ENCODE data around the gene SKOR1. TPM values are rescaled to one million over a fixed set of nuclear protein-coding genes. Genes with fewer than 3 reads are reported as not detected.

SKOR1 gene, protein sequence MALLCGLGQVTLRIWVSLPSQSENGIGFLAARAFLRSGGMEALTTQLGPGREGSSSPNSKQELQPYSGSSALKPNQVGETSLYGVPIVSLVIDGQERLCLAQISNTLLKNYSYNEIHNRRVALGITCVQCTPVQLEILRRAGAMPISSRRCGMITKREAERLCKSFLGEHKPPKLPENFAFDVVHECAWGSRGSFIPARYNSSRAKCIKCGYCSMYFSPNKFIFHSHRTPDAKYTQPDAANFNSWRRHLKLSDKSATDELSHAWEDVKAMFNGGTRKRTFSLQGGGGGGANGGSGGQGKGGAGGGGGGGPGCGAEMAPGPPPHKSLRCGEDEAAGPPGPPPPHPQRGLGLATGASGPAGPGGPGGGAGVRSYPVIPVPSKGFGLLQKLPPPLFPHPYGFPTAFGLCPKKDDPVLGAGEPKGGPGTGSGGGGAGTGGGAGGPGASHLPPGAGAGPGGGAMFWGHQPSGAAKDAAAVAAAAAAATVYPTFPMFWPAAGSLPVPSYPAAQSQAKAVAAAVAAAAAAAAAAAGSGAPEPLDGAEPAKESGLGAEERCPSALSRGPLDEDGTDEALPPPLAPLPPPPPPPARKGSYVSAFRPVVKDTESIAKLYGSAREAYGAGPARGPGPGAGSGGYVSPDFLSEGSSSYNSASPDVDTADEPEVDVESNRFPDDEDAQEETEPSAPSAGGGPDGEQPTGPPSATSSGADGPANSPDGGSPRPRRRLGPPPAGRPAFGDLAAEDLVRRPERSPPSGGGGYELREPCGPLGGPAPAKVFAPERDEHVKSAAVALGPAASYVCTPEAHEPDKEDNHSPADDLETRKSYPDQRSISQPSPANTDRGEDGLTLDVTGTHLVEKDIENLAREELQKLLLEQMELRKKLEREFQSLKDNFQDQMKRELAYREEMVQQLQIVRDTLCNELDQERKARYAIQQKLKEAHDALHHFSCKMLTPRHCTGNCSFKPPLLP
- polyA plus RNA-seq (ENCODE audit: insufficient read length in 4 of 4) = under 1 TPM; 0.31 to 0.58 (median 0.41) TPM

DNA sequence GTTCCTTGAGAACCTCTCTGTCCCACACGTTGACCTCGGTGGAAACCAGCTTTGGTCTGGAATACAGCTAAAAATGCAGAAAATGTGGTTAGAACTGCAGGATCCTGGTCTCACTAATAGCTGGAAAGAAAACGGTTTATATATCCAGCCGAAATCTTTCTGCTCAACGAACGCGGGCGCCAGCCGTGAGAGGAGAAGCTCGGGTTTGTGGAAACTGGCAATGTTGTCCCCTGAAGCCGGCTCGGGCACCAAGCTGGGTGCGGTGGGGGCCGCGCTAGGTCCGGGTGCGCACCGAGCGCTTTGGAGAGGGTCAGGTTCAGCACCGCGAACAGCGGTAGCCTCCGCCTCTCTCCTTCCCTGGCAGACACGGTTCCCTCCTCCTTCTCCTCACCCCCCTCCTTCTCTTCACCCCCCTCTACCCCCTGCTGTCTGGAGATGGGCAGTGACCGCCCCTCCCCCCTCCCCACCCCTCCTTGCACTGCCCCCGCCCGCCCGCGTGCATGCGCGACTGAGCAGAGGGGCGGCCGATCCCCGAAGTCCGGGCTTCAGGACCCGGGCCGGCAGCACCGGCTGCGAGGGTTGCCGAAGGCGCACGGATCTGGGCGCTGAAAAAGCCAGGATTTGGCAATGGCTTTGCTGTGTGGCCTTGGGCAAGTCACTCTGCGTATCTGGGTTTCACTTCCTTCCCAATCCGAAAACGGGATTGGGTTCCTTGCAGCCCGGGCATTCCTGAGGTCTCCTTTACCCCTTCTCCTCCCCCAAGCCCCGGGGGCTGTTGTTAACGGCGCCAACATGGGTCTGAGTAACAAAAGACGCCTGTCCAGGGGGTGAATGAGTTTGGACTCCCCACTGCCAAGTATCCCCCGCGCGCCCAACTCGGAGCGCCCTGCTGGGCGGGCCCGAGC is at the start of gene SKOR1:
Gene SKOR1, plus strand, starts transcription at position 534 of the 905 bp plus-strand sequence. Its CDS starts 94 bp downstream, at position 628.
- no peak for DNase-seq (ENCODE audit: low read depth in 4 of 4, low spot score in 2 of 4)

DNA sequence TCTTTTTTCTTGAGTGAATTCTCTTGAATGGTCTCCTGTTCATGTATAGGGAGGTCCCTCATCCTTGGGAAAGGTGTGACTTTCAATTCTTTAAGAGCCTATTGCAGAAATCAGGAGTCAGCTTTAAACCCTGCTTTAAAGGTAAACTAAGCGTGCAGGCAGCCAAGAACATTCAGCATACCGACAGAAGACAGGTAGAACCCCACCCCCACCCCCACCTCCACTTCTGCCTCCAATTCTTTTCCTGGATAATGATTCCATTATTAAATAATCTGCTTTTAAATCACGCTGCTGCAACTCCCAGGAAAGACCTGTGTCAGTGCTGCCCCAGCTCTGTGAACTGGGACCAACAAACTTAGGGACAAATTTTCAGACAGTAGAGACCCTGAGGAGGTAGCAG is 49.3 kb upstream of the SKOR1 start:
- DNase-seq (ENCODE audit: low read depth in 4 of 4, low spot score in 2 of 4) = no peak

DNA sequence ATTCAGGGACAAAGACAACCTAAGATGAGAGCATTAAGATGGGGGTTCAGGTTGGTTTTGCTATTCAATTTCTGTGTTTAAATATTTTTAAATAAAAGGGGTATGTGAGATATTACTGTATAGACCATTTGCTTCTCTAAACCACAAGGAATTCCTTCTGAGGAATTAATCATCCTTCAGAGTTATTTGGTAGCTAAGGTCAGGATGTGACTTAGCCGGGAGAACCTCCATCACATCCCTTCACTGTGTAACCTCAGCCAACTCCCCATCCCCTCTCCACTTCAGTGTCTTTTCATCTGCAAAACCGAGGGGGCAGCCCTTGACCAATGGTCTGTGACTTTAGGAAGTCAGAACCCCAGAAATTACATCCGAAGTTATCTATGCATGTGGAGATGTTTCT is 48.7 kb upstream of the SKOR1 start:
- DNase-seq (ENCODE audit: low read depth in 4 of 4, low spot score in 2 of 4) = no peak

DNA sequence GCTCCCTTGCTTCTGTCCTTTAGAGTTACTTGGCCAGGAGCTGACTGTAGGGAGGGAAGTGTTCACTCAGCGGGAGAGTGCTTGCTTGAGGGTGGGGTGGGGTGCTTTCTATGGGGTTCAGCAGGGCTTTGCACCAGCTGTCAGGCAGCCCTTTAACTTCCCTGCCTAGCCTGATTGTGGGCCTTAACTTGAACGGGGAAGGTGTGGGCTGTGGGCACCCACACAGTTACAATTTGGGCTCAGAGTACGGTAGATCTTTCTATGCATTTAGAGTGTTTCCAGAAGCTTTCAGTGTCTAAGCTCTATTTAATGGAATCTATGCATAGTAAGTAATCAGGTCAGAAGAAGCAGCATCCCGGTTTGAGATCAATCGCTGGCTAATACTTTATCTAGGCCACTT is 48.2 kb upstream of the SKOR1 start:
- no peak for DNase-seq (ENCODE audit: low read depth in 4 of 4, low spot score in 2 of 4)

DNA sequence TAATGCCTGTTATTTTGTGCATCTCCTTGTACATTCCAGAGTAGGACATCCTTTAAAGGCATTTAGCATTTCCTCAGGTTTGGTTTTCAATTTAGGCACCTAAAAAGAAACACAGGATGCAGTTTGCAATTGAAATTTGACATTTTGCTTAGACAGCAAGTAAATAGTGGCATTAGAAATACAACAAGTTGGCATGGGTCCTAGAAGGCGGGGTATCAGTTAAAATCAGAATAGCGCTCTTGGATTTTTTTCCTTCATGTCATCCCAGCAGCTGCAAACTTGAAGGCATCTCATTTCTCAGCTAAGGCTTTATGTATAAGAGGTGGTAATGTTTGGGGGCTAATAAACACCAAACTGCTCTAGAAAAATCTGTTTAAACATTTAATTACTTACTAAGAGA is 47.5 kb upstream of the SKOR1 start:
- DNase-seq (ENCODE audit: low read depth in 4 of 4, low spot score in 2 of 4) = no peak

DNA sequence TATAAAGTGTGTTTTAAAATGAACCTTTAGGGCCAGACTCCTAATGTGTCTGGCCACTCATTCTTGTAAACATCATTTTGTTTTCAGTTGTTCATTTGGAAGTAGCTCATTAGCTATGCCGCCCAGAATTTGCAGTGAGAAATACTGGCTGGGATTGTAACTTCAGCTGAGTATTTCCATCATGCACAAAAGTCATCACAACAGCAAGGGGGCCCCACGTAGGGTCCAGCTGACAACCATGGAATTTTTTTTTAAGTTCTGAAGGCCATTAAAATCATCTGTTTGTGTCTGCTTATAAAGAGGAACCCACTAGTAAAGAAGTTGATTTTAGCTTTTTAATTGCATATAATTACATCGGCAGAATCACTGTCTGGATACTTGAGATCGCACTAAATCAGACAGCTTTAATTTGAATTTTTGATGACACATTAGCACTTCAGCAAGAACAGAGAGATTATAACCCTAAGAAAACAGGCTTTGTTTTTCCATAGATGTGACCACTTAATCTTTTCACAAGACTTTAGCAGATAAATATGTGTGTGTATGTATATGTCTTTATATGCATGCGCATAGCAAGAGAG is 46.3 kb upstream of the SKOR1 start:
- no peak for DNase-seq (ENCODE audit: low read depth in 4 of 4, low spot score in 2 of 4)

DNA sequence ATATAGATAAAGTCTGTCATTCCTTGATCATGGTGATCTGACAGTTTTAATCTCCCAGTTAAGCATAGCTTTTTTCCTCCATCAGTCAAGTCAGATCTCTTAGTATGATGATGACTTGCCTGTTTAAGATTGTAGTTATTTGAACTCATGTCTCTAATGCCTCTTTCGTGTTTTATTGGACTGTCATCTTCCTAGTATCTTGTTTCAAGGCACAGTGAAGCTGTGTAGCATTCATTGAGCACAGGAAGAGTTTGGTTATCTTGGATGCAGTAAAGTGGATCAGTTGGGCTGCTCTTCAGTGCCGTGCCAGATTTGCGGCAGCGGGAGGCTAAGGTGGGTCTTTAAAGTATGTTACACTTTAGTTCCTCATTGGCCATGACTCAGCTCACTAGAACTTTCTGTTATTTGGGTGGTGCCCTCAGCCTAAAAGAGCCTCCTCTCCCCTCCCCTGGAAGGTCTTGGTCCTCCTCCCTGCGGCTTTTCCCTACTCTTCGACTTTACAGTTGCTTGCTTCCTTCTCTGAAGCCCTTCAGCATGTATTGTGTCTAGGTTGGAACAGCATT is 45.7 kb upstream of the SKOR1 start:
- DNase-seq (ENCODE audit: low read depth in 4 of 4, low spot score in 2 of 4) = no peak

DNA sequence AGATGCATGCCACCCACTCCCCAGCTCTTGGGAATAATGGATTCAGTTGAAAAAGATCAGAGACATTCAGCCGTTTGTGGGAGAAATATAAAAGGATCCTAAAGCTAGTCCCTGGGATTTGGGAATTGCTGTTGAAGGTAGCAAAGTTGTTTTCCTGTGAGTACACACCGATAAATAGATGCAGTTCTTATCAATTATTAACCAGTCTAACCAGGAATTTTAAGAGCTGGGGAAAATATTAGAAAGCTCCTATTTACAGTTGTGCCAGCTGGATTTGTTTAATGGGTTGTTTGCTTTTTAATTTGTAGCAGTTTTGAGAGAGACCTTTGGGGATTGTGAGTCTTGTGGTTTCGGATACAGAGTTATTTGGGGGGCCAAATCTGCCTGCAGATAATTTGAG is 44.2 kb upstream of the SKOR1 start:
- DNase-seq (ENCODE audit: low read depth in 4 of 4, low spot score in 2 of 4) = no peak

DNA sequence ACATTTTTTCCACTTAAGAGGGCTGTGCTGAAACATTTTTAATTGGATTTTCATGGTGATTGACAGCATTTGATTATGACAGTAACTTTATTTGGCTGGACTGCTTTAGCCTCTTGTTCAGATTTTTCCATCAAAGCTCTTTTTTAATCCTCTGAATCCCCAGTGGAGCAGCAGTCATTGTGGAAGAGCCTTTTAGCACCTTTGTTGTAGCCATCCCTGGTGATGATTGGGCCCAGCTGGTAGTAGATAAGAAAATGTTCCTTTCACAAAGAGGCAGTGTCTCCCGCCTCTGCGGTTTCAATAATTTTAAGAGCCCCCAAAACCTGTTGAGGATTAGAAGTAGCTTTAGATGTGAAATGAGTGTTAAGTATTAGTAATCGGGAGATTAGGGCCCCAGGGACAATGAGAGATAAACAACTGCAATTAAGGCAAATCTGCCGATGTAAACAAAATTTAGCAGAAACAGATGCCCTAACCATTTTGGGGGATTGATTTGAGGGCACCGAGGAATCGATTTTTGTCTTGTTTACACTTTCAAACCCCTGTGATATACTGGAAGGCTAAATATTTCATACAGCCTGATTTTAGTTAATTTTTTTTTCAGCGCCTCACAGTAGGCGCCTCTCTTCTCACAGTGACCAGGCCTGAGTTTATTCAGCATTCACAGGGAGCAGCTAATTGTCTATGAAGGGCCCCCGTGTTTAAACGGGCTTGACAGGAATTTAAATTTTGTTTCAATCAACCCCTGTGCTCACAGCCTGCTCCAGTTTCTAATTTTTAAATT is 43.2 kb upstream of the SKOR1 start:
- no peak for DNase-seq (ENCODE audit: low read depth in 4 of 4, low spot score in 2 of 4)

DNA sequence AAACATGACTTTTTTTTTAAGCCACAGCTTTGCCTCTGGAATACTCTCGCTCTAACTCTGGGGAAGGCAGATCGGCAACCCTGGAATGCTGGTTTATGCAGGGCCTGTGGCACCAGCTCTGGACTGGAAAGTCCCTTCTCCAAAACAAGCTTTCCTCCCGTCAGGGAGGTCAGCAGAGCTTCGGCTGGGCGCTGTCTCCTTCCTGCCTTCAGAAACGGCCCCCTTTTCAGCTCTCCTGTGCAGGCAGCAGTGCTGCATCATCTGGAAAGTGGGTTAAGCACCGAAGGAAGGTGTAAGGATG is 42.7 kb upstream of the SKOR1 start:
- DNase-seq (ENCODE audit: low read depth in 4 of 4, low spot score in 2 of 4) = no peak

DNA sequence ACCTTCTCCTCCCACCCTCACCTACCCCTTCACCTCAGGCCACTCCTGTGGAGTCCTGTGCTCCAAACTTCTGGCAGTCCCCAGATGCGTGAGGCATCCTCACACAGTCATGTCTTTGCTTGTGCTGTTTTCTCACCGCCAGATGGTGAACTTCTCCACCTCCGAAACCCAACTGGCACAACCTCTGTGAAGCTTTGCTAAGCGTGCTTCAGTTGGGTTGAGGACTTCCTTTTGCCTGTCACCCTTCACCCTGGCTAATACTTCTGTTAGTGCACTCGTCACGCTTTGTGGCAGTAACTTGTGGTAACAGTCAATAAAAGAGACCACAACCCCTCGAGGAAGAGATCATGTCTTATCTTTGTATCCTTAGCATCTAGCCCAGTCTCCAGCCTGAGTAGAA is 42.0 kb upstream of the SKOR1 start:
- DNase-seq (ENCODE audit: low read depth in 4 of 4, low spot score in 2 of 4) = no peak

DNA sequence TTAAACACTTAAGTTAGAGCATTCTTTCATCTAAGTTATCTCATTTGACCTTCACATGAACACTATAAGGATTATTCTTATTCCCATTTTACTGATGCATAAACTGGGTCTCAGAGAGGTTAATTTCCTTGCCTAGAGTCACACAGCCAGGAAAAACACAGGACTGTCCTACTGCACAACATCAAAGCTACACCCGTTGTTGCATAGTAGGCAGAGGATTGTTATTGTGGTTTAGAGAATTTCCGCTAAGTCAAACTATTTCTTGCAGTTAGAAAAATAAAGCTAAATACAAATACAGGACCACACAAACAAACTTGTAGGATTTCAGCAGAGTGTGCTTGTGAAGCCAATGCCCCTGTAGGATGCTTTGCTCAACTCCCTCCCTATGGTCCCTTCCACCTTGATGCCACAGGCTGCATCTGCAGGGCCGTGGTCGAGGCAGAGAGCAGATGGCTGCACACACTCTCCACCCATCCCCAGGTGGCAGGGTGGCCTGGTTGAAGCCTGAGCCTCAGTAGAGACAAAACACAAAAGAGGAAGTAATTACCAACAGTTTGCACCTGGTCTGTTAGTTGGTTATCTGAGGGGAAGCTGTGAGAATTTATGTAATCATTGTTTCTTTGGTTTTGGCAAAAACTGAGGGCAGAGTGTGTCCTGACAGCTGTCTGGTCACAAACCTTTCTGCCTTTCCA is 41.1 kb upstream of the SKOR1 start:
- DNase-seq (ENCODE audit: low read depth in 4 of 4, low spot score in 2 of 4) = no peak

DNA sequence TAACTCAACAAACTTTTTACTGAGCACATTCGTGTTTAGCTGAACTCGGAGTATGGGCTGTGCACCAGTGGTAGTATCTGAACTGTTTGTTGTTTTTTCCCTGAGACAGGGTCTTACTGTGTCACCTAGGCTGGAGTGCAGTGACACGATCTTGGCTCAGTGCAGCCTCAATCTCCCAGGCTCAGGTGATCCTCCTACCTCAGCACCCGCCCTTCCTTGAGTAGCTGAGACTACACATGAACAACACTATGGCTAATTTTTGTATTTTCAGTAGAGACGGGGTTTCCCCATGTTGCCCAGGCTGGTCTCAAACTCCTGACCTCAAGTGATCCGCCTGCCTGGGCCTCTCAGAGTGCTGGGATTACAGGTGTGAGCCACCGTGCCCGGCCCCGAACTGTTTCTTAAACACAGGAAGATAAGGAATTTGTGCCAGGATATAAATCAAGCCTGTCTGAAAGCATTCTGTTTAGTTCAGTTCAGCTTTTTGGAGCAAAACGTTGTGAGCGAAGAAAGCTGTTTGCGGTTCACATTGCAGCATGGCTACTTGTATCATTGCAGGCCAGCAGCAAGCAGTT is 40.4 kb upstream of the SKOR1 start:
- DNase-seq (ENCODE audit: low read depth in 4 of 4, low spot score in 2 of 4) = no peak

DNA sequence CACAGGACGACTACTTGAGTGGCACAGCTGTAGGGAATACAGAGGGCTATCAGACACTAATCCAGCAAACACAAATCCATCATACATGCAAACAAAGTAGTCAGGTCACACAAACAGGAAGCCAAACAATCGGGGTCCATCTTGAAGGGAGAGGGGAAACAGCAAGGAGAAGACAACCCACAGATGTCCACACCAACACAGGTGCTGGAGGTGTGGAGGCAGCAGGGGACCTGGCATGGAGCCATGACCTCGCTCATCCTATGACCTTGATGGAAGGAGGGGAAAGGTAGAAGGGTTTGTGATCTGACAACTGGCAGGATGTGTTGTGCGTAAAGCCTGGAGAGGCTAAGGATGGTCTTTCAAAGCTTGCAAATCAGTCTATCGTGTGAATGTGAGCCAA is 39.9 kb upstream of the SKOR1 start:
- no peak for DNase-seq (ENCODE audit: low read depth in 4 of 4, low spot score in 2 of 4)

DNA sequence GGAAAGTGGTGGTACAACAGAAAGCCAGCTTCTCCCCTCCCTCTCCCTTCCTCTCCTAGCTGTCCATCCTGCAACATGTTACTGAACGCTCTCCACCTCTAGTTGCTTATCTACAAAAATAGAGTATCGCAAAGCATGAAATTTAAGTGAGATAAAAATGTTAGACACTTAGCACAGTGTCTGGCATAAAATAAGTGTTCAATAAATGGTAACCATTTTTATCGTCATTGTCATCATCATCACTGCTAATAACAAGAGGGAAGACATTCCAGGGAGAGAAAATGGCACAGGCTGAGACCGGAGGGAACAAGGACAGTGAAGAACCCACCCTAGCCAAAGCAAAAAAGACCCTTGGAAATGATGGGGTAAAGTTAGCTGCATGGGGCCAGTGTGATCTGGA is 38.7 kb upstream of the SKOR1 start:
- DNase-seq (ENCODE audit: low read depth in 4 of 4, low spot score in 2 of 4) = no peak

DNA sequence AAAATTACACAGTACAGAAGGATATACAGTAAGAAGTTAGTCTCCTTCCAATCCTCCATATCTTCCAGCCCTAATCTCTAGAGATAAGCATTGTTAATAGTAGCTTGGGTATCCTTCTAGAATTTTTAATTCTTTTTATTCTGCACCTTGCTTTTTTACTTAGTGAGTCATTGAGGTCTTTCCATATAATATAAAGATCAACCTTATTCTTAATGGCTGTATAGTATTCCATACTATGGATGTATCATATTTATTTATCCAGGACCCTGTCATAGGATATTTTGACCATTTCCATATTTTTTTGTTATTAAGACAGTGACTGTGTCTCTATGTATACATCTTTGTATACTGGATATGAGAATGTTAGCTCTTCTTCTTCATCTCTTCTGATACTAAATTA is 36.3 kb upstream of the SKOR1 start:
- no peak for DNase-seq (ENCODE audit: low read depth in 4 of 4, low spot score in 2 of 4)

DNA sequence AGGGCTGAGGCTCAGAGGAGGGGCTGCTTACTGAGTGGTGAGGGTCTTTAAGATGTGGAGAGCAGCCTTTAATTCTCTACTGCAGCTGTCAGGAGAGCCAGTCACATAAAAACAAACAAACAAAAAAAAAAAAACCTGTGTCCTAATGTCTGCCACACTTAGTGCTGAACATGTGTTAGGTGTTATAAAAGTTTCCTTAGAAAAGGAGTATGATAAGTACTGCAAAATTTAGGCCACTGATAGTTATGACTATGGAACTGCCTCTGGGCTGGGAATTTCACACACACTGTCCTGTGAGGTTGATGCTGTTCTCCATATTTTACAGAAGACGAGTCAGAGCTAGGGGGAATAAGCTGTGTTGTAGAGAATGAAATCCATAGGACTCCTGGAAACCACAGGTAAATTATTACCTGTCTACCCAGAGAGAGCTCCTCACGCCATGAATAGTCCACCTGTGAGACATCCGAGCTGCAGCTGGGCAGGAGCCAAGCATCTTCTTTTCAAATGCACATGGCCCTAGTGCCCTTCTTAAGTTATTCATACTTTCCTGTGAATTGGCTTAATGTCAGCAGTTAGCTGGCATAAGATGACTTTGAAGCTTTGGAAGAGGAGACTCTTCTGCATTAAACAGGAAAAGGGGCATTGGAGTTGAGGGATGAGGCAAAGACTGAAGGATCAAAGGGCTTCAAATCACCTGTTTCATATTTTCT is 34.5 kb upstream of the SKOR1 start:
- no peak for DNase-seq (ENCODE audit: low read depth in 4 of 4, low spot score in 2 of 4)
